CD8-positive, alpha-beta memory T cell (primary cell): ENCODE results near the gene ELFN1. TPM values are rescaled to one million over a fixed set of nuclear protein-coding genes. Genes with fewer than 3 reads are reported as not detected.
A peak's percentile ranks its signal among the peaks of the same experiment; 100 is the strongest.

Experiments
- CTCF ChIA-PET: fragments of 350-600 bp; sonication (Branson Sonifier 250); formaldehyde crosslinking; loops from one replicate; lab custom pipeline; 2021; ENCODE audit warnings: antibody characterized with exemption; lab: Charles Lee
- POLR2A ChIA-PET: fragments of 350-600 bp; sonication (Branson Sonifier 250); formaldehyde crosslinking; loops from one replicate; lab custom pipeline; 2021; ENCODE audit warnings: antibody characterized with exemption; lab: Charles Lee
- DNase-seq, 5 donors: peaks; one replicate each; pipeline versions ENCODE4 v3.0.0 to v3.0.0-alpha.2; 2020 to 2022; ENCODE audit warnings: mixed read lengths in 1 of 5
- H3K27ac ChIP-seq: one replicate; pipeline ENCODE4 v1.7.0; 2013; ENCODE audit warnings: low read depth, mild to moderate bottlenecking, low read length, moderate library complexity
- H3K27me3 ChIP-seq: 2 replicates; pipeline ENCODE4 v1.7.0; 2013; ENCODE audit warnings: low read length, mild to moderate bottlenecking; ENCODE audit not compliant: insufficient read depth, poor library complexity, severe bottlenecking
- H3K36me3 ChIP-seq: 2 replicates; pipeline ENCODE4 v1.7.0; 2013; ENCODE audit warnings: mild to moderate bottlenecking, low read length, moderate library complexity; ENCODE audit not compliant: insufficient read depth
- H3K4me1 ChIP-seq: 2 replicates; pipeline ENCODE4 v1.7.0; 2013; ENCODE audit warnings: mild to moderate bottlenecking, low read length, moderate library complexity; ENCODE audit not compliant: insufficient read depth
- H3K4me3 ChIP-seq: 2 replicates; pipeline ENCODE4 v1.7.0; 2013; ENCODE audit warnings: mild to moderate bottlenecking, low read length
- H3K9me3 ChIP-seq: 2 replicates; pipeline ENCODE4 v1.7.0; 2013; ENCODE audit warnings: mild to moderate bottlenecking, low read length
- H3K27ac Mint-ChIP-seq, 8 donors: one replicate each; pipeline ENCODE4 v1.8.0; 2020 to 2021; ENCODE audit warnings: mixed read lengths in 8 of 8, mild to moderate bottlenecking in 6 of 8, inconsistent platforms in 3 of 8, moderate library complexity in 3 of 8
- H3K27me3 Mint-ChIP-seq, 2 donors: one replicate each; pipeline ENCODE4 v1.8.0; 2020 to 2021; ENCODE audit warnings: mixed read lengths in 2 of 2, mild to moderate bottlenecking in 1 of 2, moderate library complexity in 1 of 2
- H3K36me3 Mint-ChIP-seq, 3 donors: one replicate each; pipeline ENCODE4 v1.8.0; 2020 to 2021; ENCODE audit warnings: mixed read lengths in 3 of 3, inconsistent platforms in 1 of 3, mild to moderate bottlenecking in 1 of 3
- H3K4me1 Mint-ChIP-seq, 3 donors: one replicate each; pipeline ENCODE4 v1.8.0; 2020 to 2021; ENCODE audit warnings: mixed read lengths in 3 of 3, inconsistent platforms in 1 of 3, mild to moderate bottlenecking in 1 of 3
- H3K4me3 Mint-ChIP-seq, 7 donors: one replicate each; pipeline ENCODE4 v1.8.0; 2020 to 2021; ENCODE audit warnings: mixed read lengths in 7 of 7, mild to moderate bottlenecking in 6 of 7, moderate library complexity in 4 of 7, inconsistent platforms in 2 of 7
- H3K9me3 Mint-ChIP-seq, 5 donors: one replicate each; pipeline ENCODE4 v1.8.0; 2020 to 2022; ENCODE audit warnings: mixed read lengths in 5 of 5, mild to moderate bottlenecking in 3 of 5, moderate library complexity in 2 of 5, inconsistent platforms in 1 of 5
- polyA plus RNA-seq: library from polyadenylated mRNA; unstranded; fragments of 300-500 nt; fragmentation: Illumina TruSeq; gene quantifications from one replicate; pipeline ENCODE4 v1.2.3, GENCODE V29; 2021
- total RNA-seq, 2 experiments: library from RNA; stranded (reverse); gene quantifications; one replicate each; pipeline ENCODE4 v1.2.3, GENCODE V29; 2021

The ELFN1 gene
- total and polyA plus RNA-seq, 3 experiments from 2014 or later, result 0.15 to 0.22 (median 0.20) TPM

DNA sequence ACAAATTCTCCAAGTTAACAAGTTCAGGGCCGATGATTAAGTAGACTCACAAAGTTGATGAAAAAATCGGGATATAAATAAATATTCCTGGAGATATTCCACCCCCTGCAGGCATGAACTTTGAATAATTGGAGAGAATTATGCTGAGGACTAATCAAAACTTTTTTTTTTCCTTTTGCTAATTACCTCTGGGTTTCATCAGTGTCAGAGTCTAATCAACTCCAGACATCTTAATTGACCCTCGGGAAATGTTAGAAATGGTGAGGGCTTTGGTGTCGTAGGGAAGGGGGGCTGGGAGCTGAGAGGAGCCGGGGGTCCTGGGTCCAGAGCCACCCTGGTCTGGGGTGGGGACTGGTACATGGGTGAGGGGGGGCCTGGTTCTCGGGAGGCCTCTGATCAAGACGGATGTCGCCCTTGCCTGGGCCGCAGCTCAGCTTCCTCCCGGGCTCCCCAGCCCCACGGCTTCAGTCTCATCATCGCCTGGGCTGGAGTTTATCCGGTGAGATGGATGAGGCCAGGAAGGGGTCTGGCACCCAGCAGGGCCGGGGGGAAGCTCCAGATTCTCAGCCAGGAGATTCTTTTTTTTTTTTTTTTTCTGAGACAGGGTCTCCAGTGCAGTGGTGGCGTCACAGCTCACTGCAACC, 30.4 kb upstream of the ELFN1 start:
- Histone ChIP-seq H3K4me3 (no peak overlapping the region), H3K36me3 (no peaks in the 10 kb centered on the region), H3K9me3 (no peaks in the 10 kb centered on the region), H3K27me3 (no peaks in the 10 kb centered on the region), H3K4me1 (no peaks in the 10 kb centered on the region), H3K27ac (no peak overlapping the region)
- Mint-ChIP-seq H3K4me1 (no peaks in the 10 kb centered on the region), H3K9me3 (peaks cover 0 to 18% (median 12%) of the 10 kb centered on the region in 5 donors), H3K27ac (no peak overlapping the region), H3K4me3 (no peak overlapping the region), H3K27me3 (peaks cover 8 to 12% of the 10 kb centered on the region in 2 donors), H3K36me3 (peaks cover 0 to 9% (median 0%) of the 10 kb centered on the region in 3 donors)
- DNase-seq, result no peak
- POLR2A ChIA-PET, result no interaction called here
- CTCF ChIA-PET, result no interaction called here

- no peak overlapping the region for H3K27ac ChIP-seq
- POLR2A ChIA-PET, result no interaction called here
- CTCF ChIA-PET, result interaction anchor here (0.7 kb wide), 1 partner anchor 12 kb away, joined by 4 read pairs; no protein-coding TSS in a partner anchor
- H3K4me1 ChIP-seq, result no peaks in the 10 kb centered on the region
- Mint-ChIP-seq H3K4me3 (no peak overlapping the region), H3K36me3 (peaks cover 0 to 4% (median 0%) of the 10 kb centered on the region in 3 donors), H3K27ac (no peak overlapping the region), H3K9me3 (peaks cover 0 to 15% (median 9%) of the 10 kb centered on the region in 5 donors), H3K4me1 (no peaks in the 10 kb centered on the region), H3K27me3 (peaks cover 9 to 11% of the 10 kb centered on the region in 2 donors)
- no peaks in the 10 kb centered on the region for H3K36me3 ChIP-seq
- no peak for DNase-seq
- no peaks in the 10 kb centered on the region for H3K27me3 ChIP-seq
- H3K4me3 ChIP-seq, result no peak overlapping the region
- no peaks in the 10 kb centered on the region for H3K9me3 ChIP-seq
These were observed 29.5 kb upstream of the ELFN1 start for GRCh38 chr7:1640376-1641172.

- H3K9me3 ChIP-seq, result no peaks in the 10 kb centered on the region
- H3K4me1 ChIP-seq, result no peaks in the 10 kb centered on the region
- no peak overlapping the region for H3K4me3 ChIP-seq
- H3K4me3 Mint-ChIP-seq, result no peak overlapping the region
- ChIA-PET POLR2A (no interaction called here), CTCF (interaction anchor here (0.7 kb wide), 1 partner anchor 11 kb away, joined by 4 read pairs; no protein-coding TSS in a partner anchor)
- DNase-seq, result no peak
- no peak overlapping the region for H3K27ac Mint-ChIP-seq
- H3K27me3 ChIP-seq, result no peaks in the 10 kb centered on the region
- peaks cover 9 to 11% of the 10 kb centered on the region in 2 donors for H3K27me3 Mint-ChIP-seq
- no peak overlapping the region for H3K27ac ChIP-seq
- no peaks in the 10 kb centered on the region for H3K4me1 Mint-ChIP-seq
- no peaks in the 10 kb centered on the region for H3K36me3 ChIP-seq
- peaks cover 0 to 13% (median 5%) of the 10 kb centered on the region in 5 donors for H3K9me3 Mint-ChIP-seq
- no peaks in the 10 kb centered on the region for H3K36me3 Mint-ChIP-seq
These were observed 28.9 kb upstream of the ELFN1 start for GRCh38 chr7:1641173-1641572.

DNA sequence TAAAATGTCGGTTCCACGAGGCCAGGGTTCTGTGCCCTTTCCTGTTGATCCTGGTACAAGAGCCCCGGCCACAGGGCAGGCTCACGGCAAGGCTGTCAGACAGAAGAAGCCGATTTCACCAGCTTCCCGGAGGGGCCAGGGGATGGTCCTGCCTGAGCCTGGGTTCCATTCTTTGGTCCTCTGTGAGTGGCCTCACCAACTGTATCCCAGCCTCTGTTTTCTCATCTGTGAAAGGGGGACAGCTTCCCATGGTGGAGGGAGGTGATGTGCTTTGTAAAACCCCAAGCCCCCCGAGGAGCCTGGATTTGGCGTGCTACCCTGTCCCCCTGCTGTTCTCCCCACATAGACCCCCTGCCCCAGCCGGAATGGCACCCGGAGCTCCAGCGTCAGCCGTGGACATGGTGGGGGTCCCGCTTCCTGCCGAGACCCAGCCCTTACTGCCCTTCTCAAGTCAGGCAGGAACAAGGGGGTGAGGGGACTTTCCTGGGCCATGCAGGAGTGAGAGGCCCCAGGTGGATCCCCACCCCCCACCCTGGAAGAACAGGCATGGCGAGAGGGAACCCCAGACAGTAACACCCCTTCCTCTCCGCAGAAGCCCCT, 28.3 kb upstream of the ELFN1 start:
- peak overlapping the region in 1 of 8 donors; percentile 84 for H3K27ac Mint-ChIP-seq
- Histone ChIP-seq H3K4me3 (no peak overlapping the region), H3K4me1 (no peaks in the 10 kb centered on the region), H3K27ac (no peak overlapping the region), H3K36me3 (no peaks in the 10 kb centered on the region), H3K9me3 (no peaks in the 10 kb centered on the region), H3K27me3 (no peaks in the 10 kb centered on the region)
- ChIA-PET POLR2A (no interaction called here), CTCF (interaction anchor here (0.7 kb wide), 1 partner anchor 11 kb away, joined by 4 read pairs; no protein-coding TSS in a partner anchor)
- no peak overlapping the region for H3K4me3 Mint-ChIP-seq
- H3K36me3 Mint-ChIP-seq, result no peaks in the 10 kb centered on the region
- DNase-seq, result no peak
- no peaks in the 10 kb centered on the region for H3K4me1 Mint-ChIP-seq
- peaks cover 9 to 11% of the 10 kb centered on the region in 2 donors for H3K27me3 Mint-ChIP-seq
- H3K9me3 Mint-ChIP-seq, result peaks cover 0 to 10% (median 5%) of the 10 kb centered on the region in 5 donors

DNA sequence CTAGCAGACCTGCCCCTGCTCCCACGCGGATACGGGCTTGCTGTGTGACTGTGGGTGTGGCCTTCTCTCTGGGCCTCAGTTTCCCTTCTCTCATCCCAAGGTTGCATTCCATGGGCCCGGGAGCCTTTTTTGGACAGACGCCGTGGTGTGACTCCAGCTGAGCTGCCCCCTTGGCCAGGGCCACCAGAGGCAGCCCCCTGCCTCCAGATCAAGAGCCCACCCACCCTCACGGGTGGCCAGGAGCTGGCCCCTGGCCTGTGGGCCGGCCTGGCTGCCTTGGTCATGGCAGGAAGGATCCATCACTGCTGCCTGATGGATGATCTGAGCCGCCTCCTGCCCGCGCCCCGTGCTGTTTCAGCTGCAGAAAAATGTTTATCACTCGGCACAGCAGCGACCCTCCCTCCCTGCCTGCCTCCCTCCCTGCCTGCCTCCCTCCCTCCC, 27.8 kb upstream of the ELFN1 start:
- Histone ChIP-seq H3K36me3 (no peaks in the 10 kb centered on the region), H3K27me3 (no peaks in the 10 kb centered on the region), H3K27ac (no peak overlapping the region), H3K9me3 (no peaks in the 10 kb centered on the region), H3K4me3 (no peak overlapping the region), H3K4me1 (no peaks in the 10 kb centered on the region)
- Mint-ChIP-seq H3K27ac (no peak overlapping the region), H3K36me3 (no peaks in the 10 kb centered on the region), H3K27me3 (peaks cover 9 to 11% of the 10 kb centered on the region in 2 donors), H3K4me1 (no peaks in the 10 kb centered on the region), H3K9me3 (peaks cover 0 to 6% (median under 1%) of the 10 kb centered on the region in 5 donors), H3K4me3 (no peak overlapping the region)
- POLR2A ChIA-PET, result no interaction called here
- DNase-seq, result no peak
- CTCF ChIA-PET, result no interaction called here

DNA sequence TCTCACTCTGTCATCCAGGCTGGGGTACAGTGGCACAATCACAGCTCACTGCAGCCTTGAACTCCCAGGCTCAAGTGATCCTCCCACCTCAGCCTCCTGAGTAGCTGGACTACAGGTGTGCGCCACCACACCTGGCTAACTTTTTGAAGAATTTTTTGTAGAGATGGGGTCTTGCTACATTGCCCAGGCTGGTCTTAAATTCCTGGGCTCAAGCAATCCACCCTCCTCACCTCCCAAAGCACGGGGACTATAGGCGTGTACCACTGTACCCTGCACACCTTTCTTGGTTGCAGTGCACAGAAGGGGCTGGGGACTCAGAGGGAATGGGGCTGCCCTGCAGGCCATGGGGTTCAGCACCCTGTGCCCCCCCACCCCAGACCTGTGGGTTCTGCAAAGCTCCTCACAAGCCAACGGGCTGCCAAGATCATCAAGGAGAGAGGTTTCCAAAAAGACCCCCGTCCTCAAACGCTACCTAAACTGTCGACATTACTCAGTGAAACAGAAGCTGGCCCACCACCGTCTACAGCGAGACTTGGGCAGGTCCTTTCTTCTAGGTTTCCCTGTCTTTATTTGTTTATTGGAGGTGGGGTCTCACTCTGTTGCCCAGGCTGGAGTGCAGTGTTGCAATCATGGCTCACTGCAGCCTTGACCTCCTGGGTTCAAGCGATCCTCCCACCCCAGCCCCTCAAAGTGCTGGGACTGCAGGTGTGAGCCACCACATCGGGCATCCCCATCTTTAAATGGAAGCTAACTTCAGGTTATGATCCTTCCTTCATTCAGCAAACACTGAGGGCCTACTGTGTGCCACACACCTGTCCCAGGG, 26.6 kb upstream of the ELFN1 start:
- Mint-ChIP-seq H3K36me3 (no peaks in the 10 kb centered on the region), H3K9me3 (no peaks in the 10 kb centered on the region), H3K4me1 (no peaks in the 10 kb centered on the region), H3K27ac (no peak overlapping the region), H3K4me3 (no peak overlapping the region), H3K27me3 (peaks cover 8 to 13% of the 10 kb centered on the region in 2 donors)
- Histone ChIP-seq H3K9me3 (no peaks in the 10 kb centered on the region), H3K27me3 (no peaks in the 10 kb centered on the region), H3K4me3 (no peak overlapping the region), H3K36me3 (no peaks in the 10 kb centered on the region), H3K27ac (no peak overlapping the region), H3K4me1 (no peaks in the 10 kb centered on the region)
- ChIA-PET CTCF (no interaction called here), POLR2A (no interaction called here)
- no peak for DNase-seq

- H3K27ac ChIP-seq, result no peak overlapping the region
- no peaks in the 10 kb centered on the region for H3K9me3 Mint-ChIP-seq
- ChIA-PET CTCF (no interaction called here), POLR2A (no interaction called here)
- H3K36me3 Mint-ChIP-seq, result no peaks in the 10 kb centered on the region
- no peak overlapping the region for H3K4me3 ChIP-seq
- H3K36me3 ChIP-seq, result no peaks in the 10 kb centered on the region
- no peak overlapping the region for H3K27ac Mint-ChIP-seq
- no peaks in the 10 kb centered on the region for H3K4me1 ChIP-seq
- DNase-seq, result no peak
- H3K4me1 Mint-ChIP-seq, result no peaks in the 10 kb centered on the region
- H3K9me3 ChIP-seq, result no peaks in the 10 kb centered on the region
- H3K27me3 Mint-ChIP-seq, result peaks cover 8 to 22% of the 10 kb centered on the region in 2 donors
- H3K27me3 ChIP-seq, result no peaks in the 10 kb centered on the region
- H3K4me3 Mint-ChIP-seq, result no peak overlapping the region
These were observed 25.6 kb upstream of the ELFN1 start for GRCh38 chr7:1644341-1645070.
